Stimulated activated CD8-positive, alpha-beta memory T cell treated with anti-CD3 and anti-CD28 coated beads, Interleukin-15, amount 100 ng/mL, for 4 hours (primary cell): ENCODE results near the gene FSD1.
"Not testable (repeated sequence)": the region's sequence is repeated elsewhere in the genome, so short reads cannot be mapped to it uniquely, and the experiment has no call there.

Experiments
- DNase-seq, 2 donors: peaks; one replicate each; pipeline ENCODE4 v3.0.0-alpha.2; 2020; ENCODE audit warnings: low read depth in 2 of 2

Gene FSD1

GRCh38 chr19:4304538-4305256 lies at the start of gene FSD1:
Gene FSD1 (plus strand): TSS chr19:4304598. CDS start chr19:4304747, 149 bp downstream.
- DNase-seq, result peak; percentile 30 to 38

DNA sequence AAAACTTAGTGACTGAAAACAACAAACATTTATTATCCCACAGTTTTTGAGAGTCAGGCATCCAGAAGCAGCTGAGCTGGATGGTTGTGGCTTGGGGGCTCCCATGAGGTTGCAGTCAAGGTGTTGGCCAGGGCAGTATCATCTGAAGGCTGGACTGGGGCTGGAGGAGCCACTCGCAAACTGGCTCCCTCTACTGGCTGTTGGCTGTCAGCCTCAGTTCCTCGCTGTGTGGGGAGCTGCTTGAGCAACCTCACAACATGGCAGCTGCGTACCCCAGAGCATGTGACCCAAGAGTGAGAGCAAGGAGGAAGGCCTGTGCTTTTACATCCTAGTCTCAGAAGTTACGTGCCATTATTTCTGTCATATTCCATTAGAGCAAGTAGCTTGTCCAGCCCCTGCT lies 47.8 kb upstream of the FSD1 start:
- DNase-seq, result no peak

GRCh38 chr19:4257025-4257424 lies 47.4 kb upstream of the FSD1 start:
- DNase-seq, result no peak

- no peak for DNase-seq
Measured at GRCh38 chr19:4258181-4258580, 46.2 kb upstream of the FSD1 start.

GRCh38 chr19:4260613-4261191 lies 43.7 kb upstream of the FSD1 start:
- no peak for DNase-seq

GRCh38 chr19:4264812-4265211 lies 39.6 kb upstream of the FSD1 start:
- DNase-seq, result no peak

- DNase-seq, result no peak
Measured at GRCh38 chr19:4266253-4267000, 38.0 kb upstream of the FSD1 start.

GRCh38 chr19:4267101-4267900 lies 37.1 kb upstream of the FSD1 start:
- DNase-seq, result peak; percentile 23 to 26

DNA sequence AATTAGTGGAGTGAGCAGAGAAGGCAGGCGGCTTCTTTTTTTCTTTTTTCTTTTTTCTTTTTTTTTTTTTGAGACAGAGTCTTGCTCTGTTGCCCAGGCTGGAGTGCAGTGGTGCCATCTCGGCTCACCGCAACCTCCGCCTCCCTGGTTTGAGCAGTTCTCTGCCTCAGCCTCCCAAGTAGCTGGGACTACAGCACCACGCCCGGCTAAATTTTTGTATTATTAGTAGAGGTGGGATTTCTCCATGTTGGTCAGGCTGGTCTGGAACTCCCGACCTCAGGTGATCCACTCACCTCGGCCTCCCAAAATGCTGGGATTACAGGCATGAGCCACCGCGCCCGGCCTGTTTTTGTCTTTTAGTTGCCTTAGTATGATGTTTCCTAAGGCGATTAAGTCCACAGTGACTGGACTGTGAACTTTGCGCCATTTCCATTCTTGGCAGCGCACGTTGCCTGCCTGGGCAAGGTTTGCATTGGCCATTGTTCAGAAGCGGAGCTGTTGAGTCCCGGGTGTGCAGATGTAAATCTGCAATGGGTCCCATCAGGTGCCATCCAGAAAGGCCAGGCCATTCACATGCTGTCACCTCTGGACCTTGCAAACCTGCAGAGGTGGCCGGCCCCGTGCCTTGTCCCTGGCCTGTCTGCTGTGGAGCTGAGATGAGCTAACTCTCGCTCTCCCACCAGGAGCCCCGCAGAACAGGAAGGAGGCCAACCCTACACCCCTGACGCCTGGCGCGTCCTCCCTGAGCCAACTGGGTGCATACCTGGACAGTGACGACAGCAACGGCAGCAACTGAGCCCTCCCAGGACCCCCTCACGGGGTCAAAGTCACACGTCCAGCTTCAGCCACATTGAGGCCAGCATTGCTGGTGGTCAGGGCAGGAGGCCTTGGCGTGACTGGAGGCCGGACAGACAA lies 36.2 kb upstream of the FSD1 start:
- no peak for DNase-seq

DNA sequence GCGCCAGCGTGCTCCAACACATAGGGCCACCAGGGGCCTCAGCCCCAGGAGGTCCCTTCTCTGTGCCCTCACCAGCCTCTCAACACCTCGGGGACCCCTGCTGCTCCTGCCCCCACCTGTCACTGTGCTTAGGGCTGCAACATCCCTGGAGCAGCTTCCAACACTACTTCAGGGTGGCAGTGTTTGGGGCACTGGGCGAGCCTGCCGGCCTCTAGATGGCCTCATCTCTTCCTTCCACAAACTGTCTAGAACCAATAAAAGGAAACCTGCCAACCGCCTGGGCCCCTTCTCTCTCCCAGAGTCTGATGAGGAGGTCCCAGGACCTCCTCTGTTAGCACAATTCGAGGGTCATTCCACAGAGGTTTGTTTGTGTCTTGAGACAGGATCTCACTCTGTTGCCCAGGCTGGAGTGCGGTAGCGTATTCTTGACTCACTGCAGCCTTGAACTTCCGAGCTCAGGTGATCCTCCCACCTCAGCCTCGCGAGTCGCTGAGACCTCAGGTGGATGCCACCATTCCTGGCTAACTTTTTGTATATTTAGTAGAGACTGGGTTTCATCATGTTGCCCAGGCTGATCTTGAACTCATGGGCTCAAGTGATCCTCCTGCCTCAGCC lies 35.5 kb upstream of the FSD1 start:
- DNase-seq, result no peak

GRCh38 chr19:4272894-4273293 lies 31.5 kb upstream of the FSD1 start:
- DNase-seq, result no peak

DNA sequence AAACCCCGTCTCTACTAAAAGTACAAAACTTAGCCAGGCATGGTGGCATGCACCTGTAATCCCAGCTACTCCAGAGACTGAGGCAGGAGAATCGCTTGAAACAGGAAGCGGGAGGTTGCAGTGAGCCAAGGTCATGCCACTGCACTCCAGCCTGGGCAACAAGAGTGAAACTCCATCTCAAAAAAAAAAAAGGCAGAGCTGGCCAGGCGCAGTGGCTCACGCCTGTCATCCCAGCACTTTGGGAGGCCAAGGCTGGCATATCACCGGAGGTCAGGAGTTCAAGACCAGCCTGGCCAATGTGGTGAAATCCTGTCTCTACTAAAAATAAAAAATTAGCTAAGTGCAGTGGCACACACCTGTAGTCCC lies 30.1 kb upstream of the FSD1 start:
- DNase-seq, result not testable (repeated sequence)

DNA sequence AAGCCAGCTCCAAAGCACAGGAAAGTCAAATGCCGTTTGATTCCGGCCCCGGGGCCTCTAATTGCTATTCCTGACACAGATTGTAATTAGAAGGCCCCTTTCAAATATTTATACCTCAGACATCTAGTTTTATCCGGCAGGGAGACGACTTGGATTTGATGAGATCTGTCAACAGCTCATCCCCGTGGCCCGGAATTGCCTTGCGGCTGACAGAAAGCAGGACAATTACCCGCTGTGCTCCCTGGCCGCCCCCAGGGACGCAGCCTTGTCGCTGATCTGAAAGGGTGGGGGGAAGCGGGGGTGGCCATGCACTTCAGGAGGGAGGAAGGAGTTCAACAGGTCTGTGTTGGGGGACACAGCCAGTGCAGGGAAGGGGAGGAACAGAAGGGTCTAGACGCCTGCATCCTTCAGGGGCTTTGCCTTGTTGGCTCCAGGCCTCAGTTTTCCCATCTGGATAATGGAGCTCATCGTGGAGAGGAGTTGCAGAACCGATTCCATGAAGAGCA lies 27.2 kb upstream of the FSD1 start:
- DNase-seq, result no peak

DNA sequence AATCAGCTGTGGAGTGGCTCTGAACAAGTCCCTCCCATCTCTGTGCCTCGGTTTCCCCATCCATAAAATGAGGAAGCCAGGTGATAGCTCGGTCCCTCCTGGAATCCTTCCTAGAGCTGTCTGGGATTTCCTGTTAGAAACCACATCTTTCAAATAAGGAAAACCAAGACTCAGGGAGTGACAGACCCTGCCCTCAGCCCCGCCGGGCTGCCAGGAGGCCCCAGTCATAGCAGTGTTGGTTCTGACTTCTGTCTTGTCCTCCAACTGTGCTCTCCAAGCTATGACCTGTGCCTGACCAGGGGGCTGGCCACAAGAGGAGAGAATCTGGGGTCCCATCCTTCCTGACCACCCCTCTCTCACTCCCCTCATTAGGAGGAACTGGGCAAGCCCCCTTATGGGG lies 26.4 kb upstream of the FSD1 start:
- no peak for DNase-seq

GRCh38 chr19:4278419-4279266 lies 25.8 kb upstream of the FSD1 start, which contains the start of gene SHD:
Gene SHD (plus strand): TSS chr19:4279266. CDS start chr19:4280064, 798 bp downstream.
- DNase-seq, result no peak

GRCh38 chr19:4279267-4279529 lies 25.2 kb upstream of the FSD1 start:
- no peak for DNase-seq

DNA sequence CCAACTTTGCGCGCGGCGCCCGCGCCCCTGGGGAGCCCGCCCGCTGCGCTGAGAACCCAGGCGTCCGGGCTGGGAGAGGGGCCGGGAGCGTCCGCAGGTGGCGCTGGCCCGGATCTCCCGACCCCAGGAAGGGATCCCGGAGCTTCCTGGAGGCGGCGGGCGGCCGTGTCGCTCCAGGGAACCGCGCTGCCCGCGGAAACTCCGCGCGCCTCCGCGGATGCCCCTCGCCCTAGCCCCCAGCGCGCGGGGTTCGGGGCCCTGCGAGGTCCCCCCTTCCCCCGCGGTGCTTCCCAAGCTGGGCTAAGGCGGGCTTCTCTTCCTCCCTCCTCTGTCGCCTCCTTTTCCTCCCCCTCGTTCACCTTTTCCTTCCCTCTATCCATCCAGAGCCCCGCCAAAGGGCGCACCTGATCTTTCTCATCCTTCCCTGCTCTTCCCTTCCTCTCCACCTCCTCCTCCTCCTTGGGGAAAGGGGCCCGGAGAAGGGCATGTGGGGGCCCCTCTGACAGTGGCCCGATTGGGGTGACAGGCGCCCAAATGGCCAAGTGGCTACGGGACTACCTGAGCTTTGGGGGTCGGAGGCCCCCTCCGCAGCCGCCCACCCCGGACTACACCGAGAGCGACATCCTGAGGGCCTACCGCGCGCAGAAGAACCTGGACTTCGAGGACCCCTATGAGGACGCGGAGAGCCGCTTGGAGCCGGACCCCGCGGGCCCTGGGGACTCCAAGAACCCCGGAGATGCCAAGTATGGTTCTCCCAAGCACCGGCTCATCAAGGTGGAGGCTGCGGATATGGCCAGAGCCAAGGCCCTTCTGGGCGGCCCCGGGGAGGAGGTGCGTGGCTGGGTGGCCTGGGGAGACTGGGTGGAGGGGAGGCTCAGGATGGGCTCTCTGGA lies 24.6 kb upstream of the FSD1 start:
- DNase-seq, result no peak

GRCh38 chr19:4284176-4284958 lies 20.0 kb upstream of the FSD1 start:
- no peak for DNase-seq
